GM12878 (cell line): Measurements from ENCODE around the gene MACF1. TPM values are rescaled to one million over a fixed set of nuclear protein-coding genes. Genes with fewer than 3 reads are reported as not detected.

Source experiments
- BCL3 ChIP-seq: IDR thresholded peaks from 2 replicates; pipeline ENCODE4 v1.6.1; 2011; ENCODE audit warnings: borderline replicate concordance, low read depth, mild to moderate bottlenecking, moderate library complexity, low read length; ENCODE audit not compliant: insufficient read depth, poor library complexity, severe bottlenecking
- BCLAF1 ChIP-seq: fragments of 450-650 bp; IDR thresholded peaks from 2 replicates; pipeline ENCODE4 v1.6.1; 2017; ENCODE audit warnings: antibody characterized with exemption, mild to moderate bottlenecking, moderate library complexity
- CBX3 ChIP-seq: fragments of 200-600 bp; sonication (generic); IDR thresholded peaks from 2 replicates; pipeline ENCODE4 v1.6.1; 2016; ENCODE audit warnings: low read depth, borderline replicate concordance
- CEBPB ChIP-seq, 2 experiments: fragments of 150-350 bp in 1 of 2; IDR thresholded peaks; 2 replicates each; pipeline ENCODE4 v1.6.1; 2012 to 2014; ENCODE audit warnings: low read depth in 2 of 2, low read length in 2 of 2, borderline replicate concordance in 1 of 2, inconsistent platforms in 1 of 2
- ELK1 ChIP-seq: IDR thresholded peaks from 2 replicates; pipeline ENCODE4 v1.6.1; 2012; ENCODE audit warnings: low read depth, low read length, improper control_type of control experiment
- MTA3 ChIP-seq: IDR thresholded peaks from 2 replicates; pipeline ENCODE4 v1.6.1; 2012; ENCODE audit warnings: low read length, inconsistent platforms, borderline replicate concordance
- MYC ChIP-seq: IDR thresholded peaks from 2 replicates; pipeline ENCODE4 v1.6.1; 2011; ENCODE audit warnings: mild to moderate bottlenecking, low read length, moderate library complexity, inconsistent platforms; ENCODE audit not compliant: insufficient read depth, insufficient replicate concordance, insufficient read length, severe bottlenecking
- NKRF ChIP-seq: fragments of 450-650 bp; conservative IDR thresholded peaks from 2 replicates; pipeline ENCODE4 v1.6.1; 2017; ENCODE audit warnings: mild to moderate bottlenecking, moderate library complexity
- NRF1 ChIP-seq: conservative IDR thresholded peaks from 2 replicates; pipeline ENCODE4 v1.6.1; 2011; ENCODE audit warnings: mild to moderate bottlenecking, low read depth, low read length, improper control_type of control experiment
- PAX5 ChIP-seq: IDR thresholded peaks from 2 replicates; pipeline ENCODE4 v1.6.1; 2011; ENCODE audit warnings: low read depth, low read length, borderline replicate concordance
- PRDM15 ChIP-seq: fragments of 450-650 bp; formaldehyde crosslinking; IDR thresholded peaks from 2 replicates; pipeline ENCODE4 v1.4.0; 2020; ENCODE audit warnings: mild to moderate bottlenecking, moderate library complexity
- RELB ChIP-seq: fragments of 450-650 bp; IDR thresholded peaks from 2 replicates; pipeline ENCODE4 v1.6.1; 2017; ENCODE audit warnings: low read depth, mild to moderate bottlenecking, moderate library complexity
- SP1 ChIP-seq: IDR thresholded peaks from one replicate; pipeline ENCODE4 v1.6.1; 2011; ENCODE audit warnings: low read depth, low read length
- TBL1XR1 ChIP-seq: IDR thresholded peaks from 2 replicates; pipeline ENCODE4 v1.6.1; 2012; ENCODE audit warnings: low read depth, low read length, improper control_type of control experiment
- polyA plus RNA-seq, 11 experiments: library from polyadenylated mRNA; depleted of rRNA in 4 of 11; unstranded in 6 of 11; stranded (reverse) in 5 of 11; fragments of >200 nt; fragmentation: Nextera tagmentation in 4 of 11; fragmentation: Illumina TruSeq in 1 of 11; extraction: Ambion mirVana in 4 of 11; extraction: Trizol in 1 of 11; gene quantifications; 1 replicate in 1 of 11; 2 replicates in 10 of 11; pipeline versions ENCODE4 v1.2.1 to v1.2.3, GENCODE V29; 2011 to 2016; ENCODE audit warnings: inconsistent platforms in 2 of 11, missing spikeins in 2 of 11, low read depth in 1 of 11
- total RNA-seq, 4 experiments: library from RNA; depleted of rRNA in 3 of 4; stranded (reverse); fragments of >200 nt in 3 of 4; fragmentation: Illumina TruSeq in 1 of 4; extraction: Trizol in 1 of 4; gene quantifications; 2 replicates each; pipeline versions ENCODE4 v1.2.1 to v1.2.3, GENCODE V29; 2013 to 2021

Gene MACF1
- total and polyA plus RNA-seq, 10 of the 15 experiments (the other 5 are each of a cell fraction or from before 2014, with no cell fraction given), result 15.5 to 201 (median 76.9) TPM

- TF ChIP-seq BCLAF1 (no peak), NRF1 (no peak), TBL1XR1 (no peak), NKRF (no peak), MYC (no peak), CBX3 (no peak), SP1 (no peak), ELK1 (no peak), BCL3 (no peak), PRDM15 (CRISPR knock-in tag) (no peak), PAX5 (no peak), RELB (no peak), MTA3 (no peak), CEBPB (IDR thresholded peaks at IDR 0.05; ENCODE audit: borderline replicate concordance in 1 of 2, low read depth in 2 of 2, low read length in 2 of 2) (no peak)
- TF ChIP-seq, all 136 proteins: peak for 0
These were observed 189.6 kb downstream of the MACF1 start (continued) for GRCh38 chr1:39394059-39394458.
